IMR-90 (cell line): ENCODE measurements around the gene CDC42EP3.

ENCODE experiments used
- RAD21 ChIP-seq: IDR thresholded peaks from 2 replicates; pipeline ENCODE4 v1.6.1; 2012; ENCODE audit warnings: low read length, improper control_type of control experiment
- RCOR1 ChIP-seq: IDR thresholded peaks from 2 replicates; pipeline ENCODE4 v1.6.1; 2012; ENCODE audit warnings: mild to moderate bottlenecking, low read length, improper control_type of control experiment; ENCODE audit not compliant: insufficient replicate concordance
- RFX5 ChIP-seq: IDR thresholded peaks from 2 replicates; pipeline ENCODE4 v1.8.0; 2012; ENCODE audit warnings: low read depth, mild to moderate bottlenecking, low read length, moderate library complexity
- SMC3 ChIP-seq: fragments of 150-350 bp; IDR thresholded peaks from 2 replicates; pipeline ENCODE4 v1.6.1; 2016; ENCODE audit warnings: low read depth, mild to moderate bottlenecking, antibody characterized with exemption, low read length, moderate library complexity
- TF ChIP-seq, protein P1 (sequence below): fragments of 150-350 bp; IDR thresholded peaks from 2 replicates; pipeline ENCODE4 v1.6.1; 2017; ENCODE audit warnings: mild to moderate bottlenecking, antibody characterized with exemption, low read length, low read depth
- TF ChIP-seq, protein P2 (sequence below): conservative IDR thresholded peaks from 2 replicates; pipeline ENCODE4 v1.5.1; 2012; ENCODE audit warnings: mild to moderate bottlenecking, low read depth, low read length, improper control_type of control experiment
- TF ChIP-seq, protein P3 (sequence below): fragments of 150-350 bp; IDR thresholded peaks from 2 replicates; pipeline ENCODE4 v1.6.1; 2016; ENCODE audit warnings: low read depth, mild to moderate bottlenecking, low read length, moderate library complexity, borderline replicate concordance

DNA sequence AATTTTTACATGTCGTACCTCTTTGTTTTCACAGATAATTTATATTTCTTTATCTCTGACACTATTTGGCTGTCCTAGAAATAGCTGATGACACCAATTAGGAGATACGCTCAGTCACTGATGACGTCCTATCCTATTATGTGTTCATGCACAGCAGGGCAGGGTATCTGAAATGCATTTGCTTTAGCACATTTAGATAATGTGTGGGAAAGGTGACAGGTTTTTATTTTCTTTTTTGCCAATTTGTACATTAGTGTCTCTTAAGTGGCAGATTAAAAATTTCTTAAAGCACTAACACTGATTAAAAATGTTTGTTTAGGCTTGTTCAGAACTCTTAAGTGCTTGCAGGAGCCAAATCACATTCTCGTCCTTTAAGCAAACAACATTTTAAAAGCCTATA lies 39.7 kb downstream of the CDC42EP3 start:
- TF ChIP-seq, protein P1, sequence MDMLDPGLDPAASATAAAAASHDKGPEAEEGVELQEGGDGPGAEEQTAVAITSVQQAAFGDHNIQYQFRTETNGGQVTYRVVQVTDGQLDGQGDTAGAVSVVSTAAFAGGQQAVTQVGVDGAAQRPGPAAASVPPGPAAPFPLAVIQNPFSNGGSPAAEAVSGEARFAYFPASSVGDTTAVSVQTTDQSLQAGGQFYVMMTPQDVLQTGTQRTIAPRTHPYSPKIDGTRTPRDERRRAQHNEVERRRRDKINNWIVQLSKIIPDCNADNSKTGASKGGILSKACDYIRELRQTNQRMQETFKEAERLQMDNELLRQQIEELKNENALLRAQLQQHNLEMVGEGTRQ = no peak
- TF ChIP-seq, protein P2, sequence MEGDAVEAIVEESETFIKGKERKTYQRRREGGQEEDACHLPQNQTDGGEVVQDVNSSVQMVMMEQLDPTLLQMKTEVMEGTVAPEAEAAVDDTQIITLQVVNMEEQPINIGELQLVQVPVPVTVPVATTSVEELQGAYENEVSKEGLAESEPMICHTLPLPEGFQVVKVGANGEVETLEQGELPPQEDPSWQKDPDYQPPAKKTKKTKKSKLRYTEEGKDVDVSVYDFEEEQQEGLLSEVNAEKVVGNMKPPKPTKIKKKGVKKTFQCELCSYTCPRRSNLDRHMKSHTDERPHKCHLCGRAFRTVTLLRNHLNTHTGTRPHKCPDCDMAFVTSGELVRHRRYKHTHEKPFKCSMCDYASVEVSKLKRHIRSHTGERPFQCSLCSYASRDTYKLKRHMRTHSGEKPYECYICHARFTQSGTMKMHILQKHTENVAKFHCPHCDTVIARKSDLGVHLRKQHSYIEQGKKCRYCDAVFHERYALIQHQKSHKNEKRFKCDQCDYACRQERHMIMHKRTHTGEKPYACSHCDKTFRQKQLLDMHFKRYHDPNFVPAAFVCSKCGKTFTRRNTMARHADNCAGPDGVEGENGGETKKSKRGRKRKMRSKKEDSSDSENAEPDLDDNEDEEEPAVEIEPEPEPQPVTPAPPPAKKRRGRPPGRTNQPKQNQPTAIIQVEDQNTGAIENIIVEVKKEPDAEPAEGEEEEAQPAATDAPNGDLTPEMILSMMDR = no peak
- TF ChIP-seq RCOR1 = no peak
- TF ChIP-seq SMC3 = no peak
- TF ChIP-seq RFX5 = no peak
- TF ChIP-seq, protein P3, sequence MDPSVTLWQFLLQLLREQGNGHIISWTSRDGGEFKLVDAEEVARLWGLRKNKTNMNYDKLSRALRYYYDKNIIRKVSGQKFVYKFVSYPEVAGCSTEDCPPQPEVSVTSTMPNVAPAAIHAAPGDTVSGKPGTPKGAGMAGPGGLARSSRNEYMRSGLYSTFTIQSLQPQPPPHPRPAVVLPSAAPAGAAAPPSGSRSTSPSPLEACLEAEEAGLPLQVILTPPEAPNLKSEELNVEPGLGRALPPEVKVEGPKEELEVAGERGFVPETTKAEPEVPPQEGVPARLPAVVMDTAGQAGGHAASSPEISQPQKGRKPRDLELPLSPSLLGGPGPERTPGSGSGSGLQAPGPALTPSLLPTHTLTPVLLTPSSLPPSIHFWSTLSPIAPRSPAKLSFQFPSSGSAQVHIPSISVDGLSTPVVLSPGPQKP = no peak
- no peak for TF ChIP-seq RAD21
